ENCODE measurements around the gene PTPRU.

The PTPRU gene

GRCh38 chr1:29264773-29265389 is 28.6 kb downstream of the PTPRU start:
- no peaks in the 10 kb centered on the region for H3K9me3 ChIP-seq (ENCODE audit: severe bottlenecking)
- no peak for DNase-seq
- H3K27ac ChIP-seq = no peak overlapping the region
- H3K36me3 ChIP-seq = peaks cover 29% of the 10 kb centered on the region
- H3K27me3 ChIP-seq (ENCODE audit: insufficient read depth, low read depth, severe bottlenecking) = no peaks in the 10 kb centered on the region
- H3K4me3 ChIP-seq (ENCODE audit: low read depth, low read length) = no peak overlapping the region
- TF ChIP-seq CTCF (IDR thresholded peaks at IDR 0.05; ENCODE audit: low read depth, low read length) = no peak

DNA sequence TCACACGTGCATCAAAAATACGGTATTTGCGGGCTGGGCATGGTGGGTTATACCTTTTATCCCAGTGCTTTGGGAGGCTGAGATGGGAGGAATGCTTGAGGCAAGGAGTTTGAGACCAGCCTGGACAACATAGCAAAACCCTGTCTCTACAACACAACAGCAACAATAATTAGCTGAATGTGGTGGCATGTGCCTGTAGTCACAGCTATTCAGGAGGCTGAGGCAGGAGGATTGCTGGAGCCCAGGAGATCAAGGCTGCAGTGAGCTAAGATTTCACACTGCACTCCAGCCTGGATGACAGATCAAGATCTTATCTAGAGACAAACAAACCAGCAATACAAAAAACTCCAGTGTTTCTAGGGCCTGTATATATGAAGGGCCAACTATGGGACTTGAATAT is 30.6 kb downstream of the PTPRU start:
- Histone ChIP-seq H3K9me3 (ENCODE audit: severe bottlenecking) (no peaks in the 10 kb centered on the region), H3K4me3 (ENCODE audit: low read depth, low read length) (no peak overlapping the region), H3K36me3 (peaks cover 25% of the 10 kb centered on the region), H3K27ac (no peak overlapping the region), H3K27me3 (ENCODE audit: insufficient read depth, low read depth, severe bottlenecking) (no peaks in the 10 kb centered on the region)
- DNase-seq = no peak
- no peak for TF ChIP-seq CTCF (IDR thresholded peaks at IDR 0.05; ENCODE audit: low read depth, low read length)

DNA sequence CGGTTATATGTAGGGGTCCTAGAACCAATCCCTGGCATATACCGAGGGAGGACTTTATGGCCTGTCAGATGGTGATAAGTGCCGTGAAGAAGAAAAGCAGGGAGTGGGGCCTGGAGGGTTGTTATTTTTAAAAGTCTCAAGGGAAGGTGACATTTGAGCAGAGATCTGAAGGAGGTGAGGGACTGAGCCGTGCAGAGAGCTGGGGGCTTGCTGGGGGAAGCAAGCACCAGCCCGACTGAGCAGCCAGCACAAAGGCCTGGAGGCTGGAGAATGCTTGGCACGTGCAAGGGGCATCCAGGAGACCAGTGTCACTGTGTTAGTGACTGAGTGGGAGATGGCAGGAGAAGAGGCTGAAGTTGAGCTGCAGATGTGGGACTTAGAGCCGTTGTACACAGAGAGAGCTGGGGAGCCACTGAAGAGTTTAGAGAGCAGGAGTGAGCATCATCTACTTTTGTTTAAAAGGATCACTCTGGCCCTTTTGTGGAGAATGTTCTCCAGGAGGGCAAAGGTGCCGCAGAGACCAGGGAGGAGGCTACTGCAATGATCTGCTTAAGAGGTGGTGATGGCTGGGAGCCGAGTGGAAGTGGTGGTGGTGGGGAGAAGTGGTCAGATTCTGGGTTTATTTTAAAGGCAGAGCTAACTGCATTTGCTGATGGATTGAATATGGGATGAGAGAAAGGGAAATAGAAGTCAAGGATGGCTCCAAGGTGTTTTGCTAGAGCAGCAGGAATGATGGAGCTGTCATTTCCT is 31.2 kb downstream of the PTPRU start:
- no peaks in the 10 kb centered on the region for H3K27me3 ChIP-seq (ENCODE audit: insufficient read depth, low read depth, severe bottlenecking)
- H3K36me3 ChIP-seq = peaks cover 19% of the 10 kb centered on the region
- no peak overlapping the region for H3K4me3 ChIP-seq (ENCODE audit: low read depth, low read length)
- H3K27ac ChIP-seq = no peak overlapping the region
- no peaks in the 10 kb centered on the region for H3K9me3 ChIP-seq (ENCODE audit: severe bottlenecking)
- no peak for DNase-seq
- no peak for TF ChIP-seq CTCF (IDR thresholded peaks at IDR 0.05; ENCODE audit: low read depth, low read length)

DNA sequence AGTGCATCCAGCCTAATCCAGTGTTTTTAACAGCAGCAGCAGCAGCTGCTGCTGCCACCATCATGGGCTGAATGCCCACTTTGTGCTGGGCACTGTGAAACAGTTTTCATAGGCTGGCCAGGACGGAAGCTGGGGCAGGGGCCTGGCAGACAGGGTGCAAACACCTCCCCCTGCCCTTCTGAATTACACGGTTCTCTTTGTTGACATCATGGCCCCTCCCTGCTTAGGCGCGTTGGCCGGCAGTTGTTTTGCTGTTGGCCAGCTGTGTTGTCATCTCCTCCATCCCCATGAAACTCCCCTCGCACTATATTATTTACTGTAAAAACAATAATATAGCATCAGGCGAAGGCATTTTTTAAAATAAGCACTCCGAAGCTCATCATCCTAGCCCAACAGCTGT is 33.1 kb downstream of the PTPRU start:
- H3K4me3 ChIP-seq (ENCODE audit: low read depth, low read length) = no peak overlapping the region
- peaks cover 8% of the 10 kb centered on the region for H3K36me3 ChIP-seq
- H3K27ac ChIP-seq = no peak overlapping the region
- TF ChIP-seq CTCF (IDR thresholded peaks at IDR 0.05; ENCODE audit: low read depth, low read length) = no peak
- no peaks in the 10 kb centered on the region for H3K9me3 ChIP-seq (ENCODE audit: severe bottlenecking)
- H3K27me3 ChIP-seq (ENCODE audit: insufficient read depth, low read depth, severe bottlenecking) = no peaks in the 10 kb centered on the region
- DNase-seq = no peak

DNA sequence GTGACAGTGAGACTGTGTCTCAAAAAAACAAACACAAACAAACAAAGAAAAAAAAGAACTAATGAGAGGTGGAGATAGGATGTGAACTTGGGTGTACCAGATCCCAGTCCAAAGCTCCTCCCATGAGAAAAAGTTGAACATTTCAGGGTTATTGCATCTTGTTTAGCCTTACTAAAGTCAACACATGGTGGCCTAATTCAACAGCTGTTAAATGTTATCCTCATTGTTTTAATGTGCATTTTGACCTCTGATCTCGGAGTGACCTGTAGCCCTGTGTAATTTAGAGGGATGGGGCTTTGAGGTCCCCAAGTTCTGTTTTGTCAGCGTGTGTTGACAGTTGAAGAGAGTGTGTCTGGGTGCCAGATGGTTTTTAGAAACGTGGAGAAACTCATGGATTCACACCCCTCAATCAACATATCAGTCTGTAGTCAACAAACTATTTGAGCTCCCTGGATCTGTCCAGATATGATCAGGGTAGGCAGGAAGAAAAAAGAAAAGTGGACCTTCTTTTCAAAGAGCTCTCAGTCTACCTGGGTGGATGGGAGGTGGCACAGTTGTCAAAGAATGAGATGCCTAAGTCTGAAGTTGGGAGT is 34.7 kb downstream of the PTPRU start:
- no peak for DNase-seq
- Histone ChIP-seq H3K27ac (no peak overlapping the region), H3K4me3 (ENCODE audit: low read depth, low read length) (no peak overlapping the region), H3K9me3 (ENCODE audit: severe bottlenecking) (no peaks in the 10 kb centered on the region), H3K36me3 (peaks cover 9% of the 10 kb centered on the region), H3K27me3 (ENCODE audit: insufficient read depth, low read depth, severe bottlenecking) (no peaks in the 10 kb centered on the region)
- no peak for TF ChIP-seq CTCF (IDR thresholded peaks at IDR 0.05; ENCODE audit: low read depth, low read length)
